ENCODE results near the gene TNFRSF13B. TPM values are rescaled to one million over a fixed set of nuclear protein-coding genes. Genes with fewer than 3 reads are reported as not detected.
"Not testable (repeated sequence)": the region's sequence is repeated elsewhere in the genome, so short reads cannot be mapped to it uniquely, and the experiment has no call there.

Gene TNFRSF13B
- total RNA-seq, 1 donor from 2014 or later = not detected

DNA sequence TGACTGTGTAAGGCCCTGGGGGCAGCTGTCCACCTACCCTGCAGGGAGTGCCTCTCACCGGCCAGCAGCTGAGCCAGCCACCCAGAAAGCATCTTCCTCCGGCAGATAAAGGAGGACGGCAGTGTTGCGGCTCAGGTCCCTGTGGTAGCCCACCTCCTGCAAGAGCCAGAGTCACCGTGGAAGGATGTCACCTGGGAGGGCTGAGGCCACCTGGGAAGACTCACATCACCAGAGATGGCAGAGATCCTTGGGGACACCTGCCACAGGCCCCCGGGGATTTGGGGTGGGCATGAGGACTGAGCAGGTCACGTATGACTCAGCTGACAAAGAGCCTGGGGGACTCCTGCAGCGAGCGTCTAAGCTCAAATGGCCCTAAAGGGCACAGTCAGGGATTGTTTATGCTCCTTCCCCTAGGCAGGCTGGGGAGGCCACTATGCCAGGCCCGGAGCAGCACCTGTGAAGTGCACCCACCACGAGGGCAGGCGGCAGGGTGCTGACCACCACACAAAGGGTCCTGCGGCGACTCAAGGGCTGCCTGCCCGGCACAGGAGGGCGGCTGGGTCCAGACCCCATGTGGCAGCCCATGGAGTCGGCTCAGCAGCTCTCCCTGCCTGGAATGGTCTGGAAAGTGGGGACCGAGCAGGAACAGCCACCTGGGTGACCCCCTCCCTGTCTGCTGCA lies 44.1 kb downstream of the TNFRSF13B start:
- no peak for DNase-seq (ENCODE audit: low read depth)

- peak; percentile 95 for DNase-seq (ENCODE audit: low read depth)
Measured at GRCh38 chr17:16926571-16927451, 45.1 kb downstream of the TNFRSF13B start.

DNA sequence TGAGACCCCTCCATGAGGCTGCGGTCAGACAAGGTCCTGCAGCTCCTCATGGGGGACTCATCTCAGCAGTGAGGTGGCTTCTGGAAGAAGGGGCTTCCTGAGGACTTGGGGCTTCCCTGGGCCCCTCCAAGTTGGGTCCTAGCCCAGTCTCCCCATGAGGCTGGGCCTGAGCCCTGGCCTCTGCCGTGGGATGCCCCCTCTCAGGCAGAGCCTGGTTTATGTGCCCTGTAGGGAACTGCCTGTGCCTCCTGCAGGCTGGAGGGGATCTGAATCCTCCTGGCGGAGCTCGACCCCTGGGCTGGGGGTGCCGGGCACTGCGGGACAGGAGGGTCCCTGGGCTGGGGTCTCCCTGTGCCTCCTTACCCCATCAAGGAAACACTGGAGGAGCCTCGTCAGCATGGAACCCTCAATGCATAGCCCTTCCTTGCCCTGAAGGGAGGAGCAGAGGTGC lies 45.8 kb downstream of the TNFRSF13B start:
- no peak for DNase-seq (ENCODE audit: low read depth)

DNA sequence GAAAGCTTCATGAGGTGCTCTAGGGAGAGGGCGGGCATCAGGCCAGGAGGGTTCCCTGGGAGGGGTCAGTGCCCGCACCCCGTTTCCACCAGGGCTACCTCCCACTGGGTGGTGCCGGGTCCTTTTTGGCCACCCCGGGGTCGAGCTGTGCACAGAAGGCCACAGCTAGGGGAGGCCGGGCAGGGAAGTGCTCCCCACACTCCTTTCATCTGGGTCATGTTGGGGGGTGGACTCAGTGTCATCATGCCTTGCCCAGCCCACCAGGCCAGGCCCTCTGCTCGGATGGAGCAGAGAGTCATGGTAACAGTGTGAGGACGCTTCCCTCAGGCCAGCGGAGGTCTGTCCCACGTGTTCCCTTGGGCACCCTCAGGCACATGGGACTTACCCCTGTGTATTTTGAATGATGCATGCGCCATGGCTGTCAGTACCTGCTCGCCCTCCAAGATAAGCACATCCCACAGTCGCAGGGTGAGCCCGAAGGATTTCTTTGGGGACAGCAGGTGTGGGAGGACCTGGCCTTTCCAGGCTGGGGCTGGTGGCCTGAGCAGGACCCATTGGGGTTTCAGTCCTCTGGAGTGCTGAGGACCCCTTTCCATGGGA lies 46.4 kb downstream of the TNFRSF13B start:
- DNase-seq (ENCODE audit: low read depth) = no peak

- DNase-seq (ENCODE audit: low read depth) = no peak
Measured at GRCh38 chr17:16924696-16925440, 47.0 kb downstream of the TNFRSF13B start.

DNA sequence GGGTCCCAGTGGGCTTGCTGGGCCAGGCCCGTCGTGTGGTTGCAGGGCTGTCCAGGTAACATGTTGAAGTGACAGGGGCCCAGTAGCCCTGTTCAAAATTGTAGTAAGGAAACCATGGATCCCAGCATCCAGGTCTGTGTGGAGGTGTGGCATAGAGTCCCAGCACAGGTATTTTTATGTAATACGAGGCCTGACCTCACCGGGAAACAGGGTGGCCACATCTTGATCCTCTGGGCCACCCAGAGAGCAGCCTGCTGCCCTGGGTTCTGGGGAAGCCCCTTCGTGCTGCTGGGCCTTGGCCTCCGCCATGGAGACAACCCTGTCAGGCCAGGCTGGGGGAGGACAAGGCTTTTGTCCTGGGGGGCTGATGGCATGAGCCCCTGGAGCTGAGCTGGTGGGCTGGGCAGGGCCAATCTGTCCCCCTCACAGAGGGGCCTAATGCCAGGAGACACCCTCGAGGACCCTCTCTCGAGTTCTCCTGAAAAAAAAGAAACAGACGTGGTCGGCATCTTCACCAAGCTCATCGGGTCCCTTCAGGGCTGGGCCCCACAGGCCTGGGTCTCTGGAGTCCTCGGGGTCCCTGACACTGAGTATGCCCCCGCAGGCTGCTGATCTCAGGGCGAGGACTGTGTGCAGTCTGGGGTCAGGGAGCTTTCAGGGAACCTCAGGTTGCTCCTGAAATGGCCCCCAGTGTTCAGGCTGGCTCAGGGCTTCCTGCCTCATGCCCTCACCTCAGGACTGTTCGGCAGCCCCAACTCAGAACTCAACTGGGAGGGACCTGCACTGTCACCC lies 47.8 kb downstream of the TNFRSF13B start:
- no peak for DNase-seq (ENCODE audit: low read depth)

- DNase-seq (ENCODE audit: low read depth) = no peak
Measured at GRCh38 chr17:16923097-16923903, 48.6 kb downstream of the TNFRSF13B start.

DNA sequence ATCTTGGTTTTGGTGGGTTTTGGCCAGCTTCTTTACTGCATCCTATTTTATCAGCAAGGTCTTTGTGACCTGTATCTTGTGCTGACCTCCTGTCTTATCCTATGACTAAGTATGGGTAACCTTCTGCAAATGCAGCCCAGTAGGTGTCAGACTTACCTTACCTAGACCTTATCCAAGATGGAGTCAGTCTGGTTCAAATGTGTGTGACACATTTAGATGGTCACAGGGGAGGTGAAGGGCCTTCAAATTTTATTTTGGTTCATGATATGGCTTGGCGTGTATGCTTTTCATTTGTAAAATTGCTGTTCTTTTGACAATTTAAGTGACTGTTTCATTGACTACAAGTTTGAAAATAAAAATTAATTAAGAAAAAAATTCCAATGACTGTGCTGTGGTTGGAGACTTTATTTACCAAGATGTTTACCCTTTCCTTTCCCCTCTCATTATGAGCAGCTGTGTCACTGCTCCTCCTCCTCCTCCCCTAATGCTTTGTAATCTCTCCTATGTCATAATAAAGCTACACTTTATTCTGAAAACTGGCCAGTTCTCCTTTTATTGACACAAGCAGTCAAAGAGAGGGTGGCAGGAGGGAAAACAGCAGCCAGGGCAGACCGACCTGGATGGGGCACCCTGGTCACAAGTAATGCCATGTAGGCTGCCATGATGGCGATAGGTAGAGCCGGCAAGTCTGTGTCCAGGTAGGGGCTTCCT lies 49.4 kb downstream of the TNFRSF13B start:
- no peak for DNase-seq (ENCODE audit: low read depth)

- DNase-seq (ENCODE audit: low read depth) = not testable (repeated sequence)
Measured at GRCh38 chr17:16921451-16921850, 50.5 kb downstream of the TNFRSF13B start.

DNA sequence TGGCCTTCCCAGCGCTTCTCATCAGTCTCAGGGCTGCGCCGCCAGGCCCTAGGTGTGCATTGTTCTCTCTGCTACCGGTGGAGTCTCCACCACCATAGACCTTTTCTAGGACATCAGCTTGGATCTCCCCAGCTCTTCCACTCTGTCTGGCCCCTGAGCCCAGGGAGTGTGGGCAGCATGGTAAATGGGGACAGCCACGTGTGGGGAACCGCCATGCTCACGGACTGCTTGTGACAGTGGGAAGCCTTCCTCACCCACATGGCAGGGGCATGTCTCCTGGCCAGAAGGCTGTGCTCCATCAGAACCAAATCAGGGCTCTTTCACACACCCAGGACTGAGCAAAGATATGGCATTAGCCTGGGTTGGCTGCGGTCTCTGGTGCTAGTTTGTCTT lies 51.3 kb downstream of the TNFRSF13B start:
- DNase-seq (ENCODE audit: low read depth) = no peak

DNA sequence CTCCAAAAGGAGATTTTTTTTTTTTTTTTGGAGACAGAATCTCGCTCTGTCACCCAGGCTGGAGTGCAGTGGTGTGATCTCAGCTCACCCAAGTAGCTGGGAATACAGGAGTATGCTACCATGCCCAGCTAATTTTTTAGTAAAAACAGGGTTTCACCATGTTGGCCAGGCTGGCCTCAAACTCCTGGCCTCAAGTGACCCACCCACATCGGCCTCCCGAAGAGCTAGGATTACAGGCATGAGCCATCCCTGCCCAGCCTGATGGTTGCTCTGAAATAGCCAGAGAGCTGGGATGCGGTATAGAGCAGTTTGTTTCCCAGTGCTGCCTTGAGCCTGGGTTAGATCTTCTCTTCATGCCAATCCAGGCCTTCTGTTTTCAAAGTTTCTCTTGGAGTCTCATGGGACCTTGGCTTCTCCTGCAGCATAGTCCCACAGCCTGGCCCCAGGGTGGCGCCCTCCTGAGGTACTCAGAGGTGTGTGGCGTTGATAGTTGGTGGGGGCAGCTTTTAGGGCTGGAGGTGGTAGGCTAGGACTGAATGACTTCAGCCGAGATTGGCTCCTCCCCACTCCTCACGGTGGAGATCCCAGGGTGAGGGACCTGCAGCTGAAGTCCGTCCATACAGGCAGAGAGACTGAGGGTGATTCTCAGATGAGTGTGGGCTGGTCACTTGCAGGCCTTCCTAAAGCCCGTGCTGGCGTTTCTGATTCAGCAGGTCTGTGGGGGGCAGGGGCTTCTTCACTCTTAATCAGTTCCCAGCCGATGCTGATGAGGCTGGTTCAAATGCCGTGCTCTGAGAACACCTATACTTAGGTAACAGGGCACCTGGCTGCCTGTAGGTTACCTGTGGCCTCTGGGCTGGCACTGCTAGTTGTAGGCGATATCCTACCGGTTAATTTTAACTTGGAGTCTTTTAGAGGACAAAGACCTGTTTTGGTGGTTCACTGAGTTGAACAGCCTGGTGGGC lies 52.0 kb downstream of the TNFRSF13B start:
- no peak for DNase-seq (ENCODE audit: low read depth)

- no peak for DNase-seq (ENCODE audit: low read depth)
Measured at GRCh38 chr17:16918443-16918842, 53.5 kb downstream of the TNFRSF13B start.

DNA sequence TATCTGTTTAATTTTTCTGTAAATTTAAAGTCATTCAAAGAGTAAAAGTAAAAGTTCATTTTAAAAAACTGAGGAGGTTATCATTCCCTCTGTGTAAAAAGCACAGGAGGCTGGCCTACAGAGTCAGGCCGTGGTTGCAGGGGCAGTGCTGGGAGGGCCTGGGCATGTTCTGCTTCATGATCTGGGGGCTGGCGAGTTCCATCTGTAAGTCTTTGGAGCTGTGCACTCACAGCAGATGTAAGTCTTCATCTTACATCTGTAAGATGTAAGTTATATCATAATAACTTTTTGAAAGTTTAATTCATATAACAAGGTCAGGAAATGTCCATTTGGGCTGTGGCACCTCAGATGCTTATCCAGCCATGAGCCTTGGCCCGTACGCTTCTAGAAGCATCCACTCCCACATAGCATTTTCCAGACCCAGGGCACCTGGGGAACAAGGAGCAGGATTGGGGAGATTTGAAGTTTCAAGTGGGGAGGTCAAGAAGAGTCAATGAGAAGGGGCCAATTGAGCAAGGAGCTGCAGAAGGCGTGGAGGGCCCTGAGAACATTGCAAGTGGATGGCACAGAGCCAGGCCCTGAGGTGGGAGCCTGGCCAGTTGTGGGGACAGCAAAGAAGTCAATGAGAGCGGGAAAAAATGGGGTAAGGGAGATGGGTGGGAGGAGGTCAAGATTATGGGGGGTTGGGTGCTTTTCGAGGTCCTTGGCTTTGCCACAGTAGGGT lies 54.1 kb downstream of the TNFRSF13B start:
- DNase-seq (ENCODE audit: low read depth) = no peak

DNA sequence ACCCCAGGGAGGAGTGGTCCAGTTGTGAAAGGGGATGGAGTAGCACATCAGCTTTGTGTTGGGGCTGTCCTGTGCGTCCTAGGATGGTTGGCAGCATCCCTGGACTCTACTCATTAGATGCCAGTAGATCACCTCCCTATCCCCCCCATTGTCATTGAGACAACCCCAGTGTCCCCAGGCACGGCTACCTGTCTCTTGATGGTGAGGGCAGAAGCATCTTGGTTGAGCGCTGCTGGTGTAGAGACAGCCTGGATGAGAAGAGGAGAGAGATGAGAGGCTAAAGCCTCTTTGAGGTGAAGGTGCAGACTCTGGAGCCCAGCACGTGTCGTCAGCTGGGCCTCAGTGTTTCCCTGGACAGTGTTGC lies 55.4 kb downstream of the TNFRSF13B start:
- DNase-seq (ENCODE audit: low read depth) = no peak

- DNase-seq (ENCODE audit: low read depth) = peak; percentile 40
Measured at GRCh38 chr17:16915752-16916556, 56.0 kb downstream of the TNFRSF13B start.

- DNase-seq (ENCODE audit: low read depth) = no peak
Measured at GRCh38 chr17:16913463-16913862, 58.5 kb downstream of the TNFRSF13B start.
